HG02678 (cell line): ENCODE results near the gene OLFM4.
"Not testable (repeated sequence)": the region's sequence is repeated elsewhere in the genome, so short reads cannot be mapped to it uniquely, and the experiment has no call there.

ENCODE experiments used
- ATAC-seq: cut with Tn5 transposase; IDR thresholded peaks from one replicate; pipeline ENCODE4 v1.9.1; 2021; ENCODE audit warnings: mild to moderate bottlenecking, moderate library complexity; ENCODE audit not compliant: unreplicated experiment

The OLFM4 gene

GRCh38 chr13:53028637-53029203 is at the start of gene OLFM4:
OLFM4 (plus strand) TSS chr13:53028813; CDS start chr13:53028837, 24 bp downstream.
- no peak for ATAC-seq

DNA sequence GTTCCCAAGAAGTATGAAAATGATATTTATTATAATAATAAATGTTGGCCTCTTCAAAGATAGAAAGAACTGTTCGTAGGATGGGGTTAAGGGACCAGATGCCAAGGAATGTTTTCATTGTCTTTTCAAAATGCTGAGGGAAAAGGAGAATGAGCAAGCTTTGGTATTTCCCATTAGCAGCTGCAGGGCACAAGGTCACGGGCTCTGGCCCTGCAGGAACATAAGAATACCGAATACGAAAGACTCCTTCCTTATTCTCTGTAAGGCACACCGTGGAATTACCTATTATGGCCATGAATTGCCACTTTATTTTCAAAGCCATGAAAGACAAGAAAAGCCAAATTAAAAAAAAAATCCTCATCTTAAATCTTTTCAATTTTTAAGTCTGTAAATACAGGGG is 49.6 kb upstream of the OLFM4 start:
- ATAC-seq: no peak

DNA sequence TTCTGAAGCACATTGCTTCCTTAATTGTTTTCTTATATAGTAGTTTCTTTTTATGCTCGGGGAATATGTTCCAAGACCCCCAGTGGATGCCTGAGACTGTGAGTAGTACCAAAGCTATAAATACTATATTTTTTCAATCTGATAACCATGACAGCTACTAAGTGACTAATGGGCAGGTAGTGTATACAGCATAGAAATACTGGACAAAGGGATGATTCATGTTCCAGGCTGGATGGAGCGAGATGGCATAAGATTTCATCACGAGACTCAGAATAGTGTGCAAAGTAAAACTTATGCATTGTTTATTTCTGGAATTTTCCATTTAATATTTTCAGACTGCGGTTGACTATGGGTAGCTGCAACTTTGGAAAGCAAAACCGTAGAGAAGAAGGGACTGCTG is 47.9 kb upstream of the OLFM4 start:
- ATAC-seq: no peak

GRCh38 chr13:52983836-52984235 is 44.8 kb upstream of the OLFM4 start:
- ATAC-seq: no peak

DNA sequence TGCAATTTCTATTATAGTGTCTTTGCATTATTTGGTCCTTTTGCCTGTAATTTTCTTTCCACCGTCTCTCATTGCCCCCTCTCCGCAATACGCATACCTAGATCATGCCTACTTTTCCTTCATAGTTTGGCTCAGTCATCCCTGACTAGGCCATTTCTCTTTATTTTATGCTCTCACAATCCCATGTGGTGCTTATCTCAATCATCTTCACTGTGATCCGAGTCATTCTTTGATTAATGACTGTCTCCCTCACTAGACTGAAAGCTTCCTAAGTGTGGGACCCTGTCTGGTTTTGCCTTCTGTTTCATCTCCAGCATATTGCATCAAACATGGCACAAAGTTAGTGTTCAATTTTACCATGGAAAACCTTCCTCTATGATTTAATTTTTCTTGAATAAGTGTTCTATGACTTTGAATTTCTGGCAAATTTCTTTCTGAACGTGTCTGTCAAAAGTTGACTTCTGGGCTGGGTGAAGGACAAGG is 43.7 kb upstream of the OLFM4 start:
- ATAC-seq: no peak

DNA sequence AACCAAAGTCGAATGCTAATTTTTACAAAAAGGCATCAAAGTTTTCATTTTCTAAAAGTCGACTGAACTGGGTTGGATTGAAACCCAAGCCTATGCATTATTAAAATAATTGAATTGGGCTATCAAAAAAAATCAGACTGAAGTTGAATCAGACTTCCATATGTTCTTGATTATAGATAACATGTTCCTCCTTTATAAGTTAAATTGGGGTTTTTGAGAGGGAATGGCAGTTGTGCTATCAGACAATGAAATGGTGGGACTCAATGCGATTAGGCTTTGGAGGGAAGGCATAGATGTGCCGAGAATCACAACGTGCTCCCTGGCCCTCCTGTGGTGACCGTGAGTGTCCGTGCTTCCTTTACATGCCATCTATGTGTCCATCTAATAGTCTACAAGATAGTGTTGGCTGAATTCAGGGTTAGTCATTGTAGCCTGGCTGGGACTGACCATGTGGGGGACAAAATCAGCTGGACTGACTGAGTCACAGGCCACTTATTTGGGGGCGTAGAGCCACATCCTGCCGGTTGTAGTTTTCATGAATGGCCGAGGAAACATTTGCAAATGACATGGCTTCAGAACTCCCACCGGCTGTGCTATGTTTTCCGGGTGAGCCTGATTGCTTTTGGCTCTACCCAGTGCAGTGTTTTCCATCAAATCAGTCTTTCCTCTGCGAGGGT is 37.1 kb upstream of the OLFM4 start:
- no peak for ATAC-seq

GRCh38 chr13:52992110-52992509 is 36.5 kb upstream of the OLFM4 start:
- no peak for ATAC-seq

DNA sequence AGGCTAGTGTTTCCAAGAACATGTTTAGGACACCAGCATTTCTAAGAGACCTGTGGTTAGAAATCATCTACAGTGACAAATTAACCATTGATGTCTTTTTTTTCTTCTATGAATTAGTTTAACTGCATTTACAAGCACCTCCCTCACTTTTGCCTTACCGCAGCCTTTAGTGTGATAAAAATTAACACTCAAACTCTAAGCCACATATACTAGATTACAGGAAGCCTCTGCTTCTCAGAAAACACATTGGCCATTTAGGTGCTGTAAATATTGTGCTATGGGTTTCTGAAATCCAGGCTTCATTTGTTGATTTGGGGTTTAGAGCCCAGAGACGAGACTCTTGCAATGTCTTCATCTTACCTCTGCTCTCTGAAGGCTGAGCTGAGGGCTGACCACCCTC is 34.6 kb upstream of the OLFM4 start:
- no peak for ATAC-seq

DNA sequence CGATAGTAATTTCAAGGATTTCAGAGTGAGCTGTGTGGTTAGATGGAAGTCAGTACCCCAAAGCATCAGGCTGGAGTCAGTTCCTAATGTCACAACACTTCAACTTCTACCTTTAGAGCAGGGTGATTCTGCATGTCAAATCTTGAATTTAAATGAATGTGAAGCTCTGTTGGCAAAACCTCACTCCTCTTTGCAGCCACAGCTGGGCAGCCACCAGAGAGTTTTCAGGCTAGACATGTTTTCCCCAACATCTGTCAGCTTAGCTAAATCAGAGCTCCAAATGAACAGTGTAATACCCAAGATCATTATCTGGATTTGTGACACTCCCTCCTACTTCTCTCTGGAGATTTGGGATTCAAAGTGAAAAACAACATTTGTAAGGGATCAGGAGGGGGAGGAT is 33.7 kb upstream of the OLFM4 start:
- no peak for ATAC-seq

- no peak for ATAC-seq
Observed at GRCh38 chr13:52995946-52996345, 32.7 kb upstream of the OLFM4 start.

DNA sequence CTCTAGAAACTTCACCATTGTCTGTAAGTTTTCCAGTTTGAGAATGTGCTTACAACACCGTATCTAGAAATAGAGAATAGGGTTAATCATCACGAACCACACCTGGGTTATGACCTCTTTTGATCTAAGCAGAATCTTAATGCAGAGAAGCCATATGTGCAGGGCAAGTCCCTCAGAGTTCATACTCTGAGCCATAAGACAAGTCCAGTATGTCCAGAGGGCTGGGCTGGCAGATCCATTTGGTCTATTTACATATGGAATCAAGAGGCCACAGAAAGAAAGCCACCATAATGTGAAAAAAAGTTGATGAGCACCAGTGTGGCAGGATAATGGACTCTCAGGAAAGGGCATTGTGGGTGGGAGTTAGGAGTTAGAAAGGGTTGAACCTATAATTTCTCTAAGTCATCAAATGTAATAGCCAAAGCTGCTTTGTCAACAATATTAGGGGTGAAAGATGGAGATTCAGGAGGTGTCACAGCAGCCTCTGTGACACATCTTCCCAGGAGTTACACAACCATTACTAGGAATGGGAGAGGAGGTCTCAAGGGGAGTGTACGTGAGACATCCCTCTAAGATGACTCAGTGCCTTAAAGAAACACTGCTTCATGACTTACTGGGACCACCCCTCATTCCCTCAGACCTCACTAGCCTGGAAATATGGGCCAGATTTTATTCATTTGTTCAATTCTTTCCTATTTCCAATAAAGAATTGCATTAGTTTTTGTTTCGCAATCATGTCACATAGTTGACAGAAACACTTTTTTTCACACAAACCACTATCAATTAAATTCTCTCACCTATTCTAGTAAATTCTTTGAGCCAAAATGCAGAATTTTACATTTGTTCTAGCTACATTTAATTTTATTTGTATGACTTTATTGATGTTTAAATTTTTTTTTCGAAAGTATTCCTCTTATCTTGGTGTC is 30.4 kb upstream of the OLFM4 start:
- no peak for ATAC-seq

GRCh38 chr13:52999093-52999696 is 29.4 kb upstream of the OLFM4 start:
- no peak for ATAC-seq

DNA sequence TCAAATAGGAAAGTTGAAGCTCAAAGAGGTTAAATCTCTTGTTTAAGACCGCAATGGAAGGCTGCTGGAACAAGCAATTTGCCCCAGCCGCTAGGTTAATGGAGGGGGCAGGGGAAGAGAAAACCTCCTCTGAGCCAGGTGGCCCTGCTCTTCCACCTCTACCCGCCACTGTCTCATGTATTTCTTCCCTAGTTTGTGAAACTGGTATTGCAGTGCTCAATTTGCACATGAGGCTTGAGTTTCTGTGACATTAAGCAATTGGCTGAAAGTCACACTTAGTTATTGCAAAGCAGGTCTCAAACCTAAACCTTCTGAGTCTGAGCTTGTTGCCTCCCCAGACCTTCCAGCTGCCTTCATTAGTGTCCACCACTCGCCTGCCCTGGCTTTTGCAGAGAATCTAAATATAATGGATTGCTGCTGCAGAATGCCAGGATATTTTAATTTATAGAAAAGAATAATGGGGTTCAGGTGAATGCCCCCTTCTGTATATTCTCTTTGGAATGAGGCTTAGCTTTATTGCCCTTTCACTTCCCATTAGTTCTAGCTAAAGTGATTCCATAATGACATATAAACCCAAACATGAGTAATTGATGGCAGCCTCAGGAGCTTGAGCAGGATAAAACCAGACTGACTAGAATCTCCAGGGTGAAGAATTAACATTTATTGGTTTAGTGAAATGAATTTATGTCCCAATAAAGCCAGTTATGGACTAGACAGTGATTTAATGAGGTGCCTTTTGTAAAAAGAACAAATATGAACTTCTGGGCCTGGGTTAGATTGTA is 27.0 kb upstream of the OLFM4 start:
- ATAC-seq: no peak

GRCh38 chr13:53004573-53004972 is 24.0 kb upstream of the OLFM4 start:
- no peak for ATAC-seq

DNA sequence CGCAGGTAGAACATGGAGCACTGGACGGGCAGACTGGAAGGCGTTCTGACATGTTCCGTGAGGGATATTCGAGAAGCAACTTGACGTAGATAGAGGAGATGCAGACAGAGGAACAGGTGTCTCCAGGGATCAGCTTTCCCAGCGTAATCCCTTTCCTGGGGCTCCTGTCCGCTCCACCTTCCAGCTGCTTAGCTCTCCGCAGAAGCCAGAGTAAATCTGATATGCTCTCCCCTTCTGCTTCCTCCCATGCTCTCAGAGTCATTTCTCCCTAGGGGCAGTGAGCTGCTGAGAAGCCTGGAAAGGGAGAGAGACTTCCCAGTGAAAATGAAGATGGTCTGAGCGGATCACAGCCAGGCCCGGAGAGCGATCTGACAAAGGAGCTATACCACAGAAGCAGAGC is 23.0 kb upstream of the OLFM4 start:
- no peak for ATAC-seq

GRCh38 chr13:53007872-53008271 is 20.7 kb upstream of the OLFM4 start:
- ATAC-seq: no peak

DNA sequence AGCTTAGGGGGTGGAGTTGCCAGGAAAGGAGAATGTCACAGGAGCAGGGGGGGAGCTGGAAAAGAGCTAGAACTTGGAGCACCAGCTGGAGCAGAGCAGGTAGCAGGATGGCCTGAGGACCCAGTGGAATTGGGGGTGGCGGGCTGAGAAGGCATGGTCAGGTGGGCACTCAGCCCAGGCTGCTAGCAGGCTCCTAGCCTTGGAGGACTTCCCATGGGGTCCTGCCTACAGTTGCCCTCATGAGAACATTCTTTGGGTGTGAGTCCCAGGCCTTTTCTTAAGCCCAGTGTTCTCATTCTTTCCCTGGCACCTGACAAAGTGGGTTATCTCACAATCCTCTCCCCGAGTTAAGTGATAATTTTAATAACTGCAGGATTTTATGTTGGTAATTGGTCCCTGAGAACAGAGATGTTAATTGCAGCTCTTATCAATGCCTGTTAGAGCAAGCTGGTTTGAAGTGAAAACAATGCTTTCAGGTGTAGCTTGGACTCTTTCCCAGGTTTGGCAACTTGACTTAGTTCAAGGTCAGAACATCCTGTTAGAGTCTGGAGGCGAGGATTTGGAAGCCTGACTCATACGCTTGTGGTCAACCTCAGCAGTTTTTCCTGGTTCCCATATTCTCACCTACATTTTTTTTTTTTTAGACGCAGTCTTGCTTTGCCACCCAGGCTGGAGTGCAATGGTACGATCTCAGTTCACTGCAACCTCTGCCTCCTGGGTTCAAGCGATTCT is 18.1 kb upstream of the OLFM4 start:
- no peak for ATAC-seq

GRCh38 chr13:53012707-53013106 is 15.9 kb upstream of the OLFM4 start:
- no peak for ATAC-seq

DNA sequence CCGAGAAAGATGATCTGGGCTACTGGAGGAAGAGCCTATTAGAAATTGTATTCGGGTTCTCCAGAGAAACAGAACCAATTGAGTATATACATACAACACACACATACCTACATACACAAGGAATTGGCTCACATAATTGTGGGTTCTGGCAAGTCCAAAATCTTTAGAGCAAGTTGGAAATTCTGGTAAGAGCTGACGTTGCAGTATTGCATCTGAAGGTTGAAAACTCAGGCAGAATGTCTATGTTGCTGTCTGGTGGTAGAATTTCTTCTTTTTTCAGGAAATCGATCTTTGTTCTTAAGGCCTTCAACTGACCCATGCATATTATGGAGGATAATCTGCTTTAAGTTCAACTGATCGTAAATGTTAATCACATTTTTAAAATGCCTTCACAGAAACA is 15.5 kb upstream of the OLFM4 start:
- no peak for ATAC-seq

DNA sequence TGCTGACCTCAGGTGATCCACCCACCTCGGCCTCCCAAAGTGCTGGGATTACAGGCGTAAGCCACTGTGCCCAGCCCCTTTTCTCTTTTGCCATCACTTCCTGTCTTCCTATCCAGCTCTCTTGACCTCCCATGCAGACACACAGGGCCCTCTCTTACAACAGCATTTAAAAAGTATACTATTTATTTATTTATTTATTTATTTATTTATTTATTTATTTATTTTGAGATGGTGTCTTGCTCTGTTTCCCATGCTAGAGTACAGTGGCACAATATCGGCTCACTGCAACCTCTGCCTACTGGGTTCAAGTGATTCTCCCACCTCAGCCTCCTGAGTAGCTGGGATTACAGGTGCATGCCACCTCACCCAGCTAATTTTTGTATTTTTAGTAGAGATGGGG is 14.6 kb upstream of the OLFM4 start:
- not testable (repeated sequence) for ATAC-seq
